ENCODE measurements around the gene FHOD3. TPM values are rescaled to one million over a fixed set of nuclear protein-coding genes. Genes with fewer than 3 reads are reported as not detected.

Gene FHOD3
- total and polyA plus RNA-seq, 2 experiments from 2014 or later = 2.7 to 8.7 TPM

- TF ChIP-seq ZNF462 (CRISPR knock-in tag; IDR thresholded peaks at IDR 0.05) = no peak
- TF ChIP-seq STAT1 (IDR thresholded peaks at IDR 0.05; ENCODE audit: unreplicated experiment) = no peak
- no peak for TF ChIP-seq EZH2phosphoT487 (IDR thresholded peaks at IDR 0.05; ENCODE audit: unreplicated experiment)
- TF ChIP-seq ZNF114 (CRISPR knock-in tag; IDR thresholded peaks at IDR 0.05) = no peak
- no peak for TF ChIP-seq NANOG (IDR thresholded peaks at IDR 0.05; ENCODE audit: borderline replicate concordance)
Observed at GRCh38 chr18:36467614-36468013, 170.1 kb downstream of the FHOD3 start (continued).

GRCh38 chr18:36468161-36468560 is 170.6 kb downstream of the FHOD3 start:
- H3K27me3 Mint-ChIP-seq (ENCODE audit: insufficient read depth, low read depth, poor library complexity) = peaks cover 9% of the 10 kb centered on the region
- Histone ChIP-seq H3K27ac (ENCODE audit: low read depth) (no peak overlapping the region), H3K4me3 (no peak overlapping the region), H3K36me3 (ENCODE audit: insufficient read depth) (no peaks in the 10 kb centered on the region), H3K27me3 (ENCODE audit: insufficient read depth) (no peaks in the 10 kb centered on the region), H3K4me1 (ENCODE audit: insufficient read depth) (peaks cover 19% of the 10 kb centered on the region), H3K9me2 (ENCODE audit: insufficient read depth) (peaks cover 2% of the 10 kb centered on the region; the same call in 1 of the 2 replicates), H3K4me2 (no peak overlapping the region), H2AFZ (no peak overlapping the region), H3K79me2 (replicated peaks; ENCODE audit: insufficient read depth) (no peaks in the 10 kb centered on the region), H4K20me1 (replicated peaks; ENCODE audit: insufficient read depth) (no peaks in the 10 kb centered on the region), H3F3A (replicated peaks; ENCODE audit: low read depth) (peaks cover 4% of the 10 kb centered on the region; the same call in 1 of the 2 replicates)
- DNase-seq (ENCODE audit: low spot score) (no peak), ATAC-seq (peak; percentile 16; the same call in 2 of the 3 replicates)
- H3K4me1 Mint-ChIP-seq = peaks cover 38% of the 10 kb centered on the region
- peak overlapping the region; percentile 61; the same call in 1 of the 2 replicates for H3K27ac Mint-ChIP-seq
- H3K36me3 Mint-ChIP-seq (ENCODE audit: low read depth) = no peaks in the 10 kb centered on the region
- no peak overlapping the region for H3K4me3 Mint-ChIP-seq
- no peaks in the 10 kb centered on the region for H3K9me3 Mint-ChIP-seq
- TF ChIP-seq ETS1 (IDR thresholded peaks at IDR 0.05) (no peak), CTCF (conservative IDR thresholded peaks at IDR 0.05; ENCODE audit: low read depth in 2 of 2) (no peak), JUNB (IDR thresholded peaks at IDR 0.05; ENCODE audit: unreplicated experiment) (no peak), REST (IDR thresholded peaks at IDR 0.05; ENCODE audit: unreplicated experiment) (no peak)
